ENCODE data around the gene PXYLP1. TPM values are rescaled to one million over a fixed set of nuclear protein-coding genes. Genes with fewer than 3 reads are reported as not detected.

PXYLP1 gene
- total RNA-seq, 4 donors from 2014 or later: 18.5 to 29.7 (median 26.4) TPM

DNA sequence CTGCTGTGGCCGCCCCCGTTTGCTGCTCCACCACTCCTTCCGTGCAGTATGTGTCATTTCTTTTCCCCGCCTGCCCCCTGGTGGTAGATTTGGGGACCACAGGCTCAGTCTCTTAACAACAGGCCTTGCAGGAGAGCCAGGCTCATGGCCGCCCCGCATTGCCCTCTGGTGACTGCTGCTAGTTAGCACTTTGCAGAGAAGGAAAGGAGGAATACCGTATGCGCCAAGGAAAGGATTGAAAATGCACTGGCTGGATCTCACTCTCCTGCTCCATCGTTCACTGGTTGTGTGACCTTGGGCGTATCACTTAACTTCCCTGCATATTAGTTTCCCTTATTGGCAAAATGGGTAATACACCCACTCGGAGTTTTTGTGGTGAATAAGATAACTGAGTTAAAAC lies 39.3 kb upstream of the PXYLP1 start:
- intact Hi-C loops (cut with DNase I; ENCODE audit: low total_unique reads): loop anchor here (5.0 to 10.0 kb wide), 2 partner anchors 188 to 290 kb away; no protein-coding TSS in a partner anchor
- no peak overlapping the region for H3K27ac ChIP-seq
- H3K27me3 ChIP-seq: no peaks in the 10 kb centered on the region
- no peaks in the 10 kb centered on the region for H3K36me3 ChIP-seq
- TF ChIP-seq, protein P1, sequence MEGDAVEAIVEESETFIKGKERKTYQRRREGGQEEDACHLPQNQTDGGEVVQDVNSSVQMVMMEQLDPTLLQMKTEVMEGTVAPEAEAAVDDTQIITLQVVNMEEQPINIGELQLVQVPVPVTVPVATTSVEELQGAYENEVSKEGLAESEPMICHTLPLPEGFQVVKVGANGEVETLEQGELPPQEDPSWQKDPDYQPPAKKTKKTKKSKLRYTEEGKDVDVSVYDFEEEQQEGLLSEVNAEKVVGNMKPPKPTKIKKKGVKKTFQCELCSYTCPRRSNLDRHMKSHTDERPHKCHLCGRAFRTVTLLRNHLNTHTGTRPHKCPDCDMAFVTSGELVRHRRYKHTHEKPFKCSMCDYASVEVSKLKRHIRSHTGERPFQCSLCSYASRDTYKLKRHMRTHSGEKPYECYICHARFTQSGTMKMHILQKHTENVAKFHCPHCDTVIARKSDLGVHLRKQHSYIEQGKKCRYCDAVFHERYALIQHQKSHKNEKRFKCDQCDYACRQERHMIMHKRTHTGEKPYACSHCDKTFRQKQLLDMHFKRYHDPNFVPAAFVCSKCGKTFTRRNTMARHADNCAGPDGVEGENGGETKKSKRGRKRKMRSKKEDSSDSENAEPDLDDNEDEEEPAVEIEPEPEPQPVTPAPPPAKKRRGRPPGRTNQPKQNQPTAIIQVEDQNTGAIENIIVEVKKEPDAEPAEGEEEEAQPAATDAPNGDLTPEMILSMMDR (IDR thresholded peaks at IDR 0.05): peak; percentile 96 to 99 (median 99)
- TF ChIP-seq POLR2A (IDR thresholded peaks at IDR 0.05): no peak
- H3K4me1 ChIP-seq: no peaks in the 10 kb centered on the region
- no peak overlapping the region for H3K4me3 ChIP-seq
- H3K9me3 ChIP-seq: no peaks in the 10 kb centered on the region
- peak; percentile 97 for DNase-seq

DNA sequence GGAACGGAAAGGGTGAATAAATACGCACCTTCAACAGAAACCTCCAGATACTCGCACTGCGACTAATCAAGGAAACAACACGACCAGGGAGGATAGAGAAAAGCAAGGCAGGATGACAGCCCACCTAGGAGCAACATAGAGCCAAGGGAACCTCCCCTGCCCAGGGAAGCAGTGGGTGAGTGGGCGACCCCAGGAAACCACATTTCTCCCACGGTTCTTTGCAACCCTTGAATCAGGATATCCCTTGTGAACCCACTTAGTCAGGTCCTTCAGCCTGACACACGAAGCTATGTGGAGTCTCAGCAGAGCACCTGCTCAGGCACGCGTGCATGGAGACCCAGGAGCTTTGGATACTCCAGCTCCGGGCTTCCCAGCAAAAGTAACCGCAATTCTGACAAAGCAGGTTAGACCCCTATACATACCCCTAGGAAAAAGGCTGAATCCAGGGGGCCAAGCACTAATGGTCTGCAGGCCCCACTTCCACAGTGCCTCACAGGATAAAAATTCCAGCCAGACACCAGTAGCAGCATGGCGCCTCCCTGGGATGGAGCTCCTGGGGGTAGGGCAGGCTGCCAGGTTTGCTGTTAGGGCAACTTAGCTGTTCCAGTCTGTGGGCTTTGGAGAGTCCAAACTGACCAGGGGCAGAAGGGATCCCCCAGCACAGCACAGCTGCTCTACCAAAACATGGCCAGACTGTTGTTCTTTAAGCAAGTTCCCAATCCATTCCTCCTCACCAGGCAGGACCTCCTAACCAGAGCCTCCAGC lies 38.4 kb upstream of the PXYLP1 start:
- no peaks in the 10 kb centered on the region for H3K4me1 ChIP-seq
- no peaks in the 10 kb centered on the region for H3K36me3 ChIP-seq
- no peak overlapping the region for H3K27ac ChIP-seq
- no peak for DNase-seq
- no peak overlapping the region for H3K4me3 ChIP-seq
- no peaks in the 10 kb centered on the region for H3K9me3 ChIP-seq
- no peaks in the 10 kb centered on the region for H3K27me3 ChIP-seq
- TF ChIP-seq, protein P1 (IDR thresholded peaks at IDR 0.05): no peak
- no peak for TF ChIP-seq POLR2A (IDR thresholded peaks at IDR 0.05)
- intact Hi-C loops (cut with DNase I; ENCODE audit: low total_unique reads): loop anchor here (5.0 to 10.0 kb wide), 2 partner anchors 188 to 291 kb away; no protein-coding TSS in a partner anchor

- TF ChIP-seq, protein P1 (IDR thresholded peaks at IDR 0.05): no peak
- H3K27ac ChIP-seq: no peak overlapping the region
- H3K9me3 ChIP-seq: no peaks in the 10 kb centered on the region
- intact Hi-C loops (cut with DNase I; ENCODE audit: low total_unique reads): no loop called here
- H3K36me3 ChIP-seq: no peaks in the 10 kb centered on the region
- no peak overlapping the region for H3K4me3 ChIP-seq
- H3K4me1 ChIP-seq: no peaks in the 10 kb centered on the region
- H3K27me3 ChIP-seq: no peaks in the 10 kb centered on the region
- DNase-seq: no peak
These were observed 30.5 kb upstream of the PXYLP1 start for GRCh38 chr3:141201122-141201521.

GRCh38 chr3:141202682-141203081 lies 28.9 kb upstream of the PXYLP1 start:
- DNase-seq: no peak
- no peaks in the 10 kb centered on the region for H3K9me3 ChIP-seq
- no peaks in the 10 kb centered on the region for H3K36me3 ChIP-seq
- no peak overlapping the region for H3K27ac ChIP-seq
- no peaks in the 10 kb centered on the region for H3K27me3 ChIP-seq
- TF ChIP-seq POLR2A (IDR thresholded peaks at IDR 0.05): no peak
- TF ChIP-seq, protein P1 (IDR thresholded peaks at IDR 0.05): no peak
- no peaks in the 10 kb centered on the region for H3K4me1 ChIP-seq
- intact Hi-C loops (cut with DNase I; ENCODE audit: low total_unique reads): no loop called here
- no peak overlapping the region for H3K4me3 ChIP-seq

DNA sequence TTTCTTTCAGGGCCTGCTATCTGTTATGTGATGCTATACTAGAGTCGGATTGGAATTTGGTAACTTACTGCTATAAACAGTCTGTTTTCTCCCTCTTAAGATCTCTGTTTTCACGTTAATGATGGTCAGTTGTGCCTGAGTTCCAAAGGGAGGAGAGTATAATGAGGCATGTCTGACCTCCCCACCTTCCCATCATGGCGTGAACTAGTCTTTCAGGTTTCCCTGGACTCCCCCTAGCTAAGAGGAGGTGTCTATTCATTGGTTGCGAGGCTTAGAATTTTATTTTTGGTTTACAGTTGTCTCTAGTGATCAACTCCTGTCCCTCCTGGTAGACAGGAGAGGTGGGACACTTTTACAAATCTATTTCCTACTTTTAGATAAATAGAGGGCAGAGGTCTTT lies 27.8 kb upstream of the PXYLP1 start:
- Histone ChIP-seq H3K4me3 (no peak overlapping the region), H3K27me3 (no peaks in the 10 kb centered on the region), H3K4me1 (no peaks in the 10 kb centered on the region), H3K36me3 (no peaks in the 10 kb centered on the region), H3K27ac (no peak overlapping the region), H3K9me3 (no peaks in the 10 kb centered on the region)
- TF ChIP-seq, protein P1 (IDR thresholded peaks at IDR 0.05): no peak
- TF ChIP-seq POLR2A (IDR thresholded peaks at IDR 0.05): no peak
- DNase-seq: no peak
- intact Hi-C loops (cut with DNase I; ENCODE audit: low total_unique reads): no loop called here

Measured in uterus (tissue), 4 donors.